HepG2 (cell line): Measurements from ENCODE around the gene EHBP1. TPM values are rescaled to one million over a fixed set of nuclear protein-coding genes. Genes with fewer than 3 reads are reported as not detected.
A peak's percentile ranks its signal among the peaks of the same experiment; 100 is the strongest.

Experiments used
- AGO2 ChIP-seq: fragments of 200-400 bp; formaldehyde crosslinking; optimal IDR thresholded peaks from 2 replicates; pipeline ENCODE3; 2017; ENCODE audit warnings: mild to moderate bottlenecking, low read depth, low read length, moderate library complexity
- ARNTL ChIP-seq: sonication (generic); formaldehyde crosslinking; IDR thresholded peaks from 2 replicates; pipeline ENCODE4 v1.4.0; 2020; ENCODE audit warnings: mild to moderate bottlenecking, missing genetic modification reagents
- GTF3A ChIP-seq: sonication (generic); formaldehyde crosslinking; conservative IDR thresholded peaks from 2 replicates; pipeline ENCODE4 v1.4.0; 2020; ENCODE audit warnings: mild to moderate bottlenecking, missing genetic modification reagents
- HDAC2 ChIP-seq: sonication (generic); formaldehyde crosslinking; IDR thresholded peaks from 2 replicates; pipeline ENCODE4 v1.4.0; 2020; ENCODE audit warnings: missing genetic modification reagents
- HDAC6 ChIP-seq: fragments of 200-600 bp; sonication (generic); IDR thresholded peaks from 2 replicates; pipeline ENCODE4 v1.7.0; 2017; ENCODE audit warnings: mild to moderate bottlenecking, antibody characterized with exemption, low read length, low read depth
- HNF4G ChIP-seq, 2 experiments: sonication (generic) in 1 of 2; formaldehyde crosslinking in 1 of 2; IDR thresholded peaks; 2 replicates each; pipeline versions ENCODE4 v1.4.0 to v1.6.1; 2011 to 2020; ENCODE audit warnings: borderline replicate concordance in 2 of 2, low read depth in 2 of 2, mild to moderate bottlenecking in 2 of 2, low read length in 1 of 2, missing genetic modification reagents in 1 of 2, moderate library complexity in 1 of 2
- LCORL ChIP-seq, 2 experiments: fragments of 450-650 bp in 1 of 2; sonication (generic) in 1 of 2; formaldehyde crosslinking in 1 of 2; IDR thresholded peaks; 2 replicates each; pipeline versions ENCODE4 v1.5.0 to v1.6.1; 2017 to 2020; ENCODE audit warnings: antibody characterized with exemption in 1 of 2, missing genetic modification reagents in 1 of 2
- MAFK ChIP-seq, 2 experiments: IDR thresholded peaks in 1 of 2; conservative IDR thresholded peaks in 1 of 2; 2 replicates each; pipeline ENCODE4 v1.6.1; 2011; ENCODE audit warnings: improper control_type of control experiment in 2 of 2, low read length in 2 of 2
- NFYB ChIP-seq: sonication (generic); formaldehyde crosslinking; IDR thresholded peaks from 2 replicates; pipeline ENCODE4 v1.4.0; 2020; ENCODE audit warnings: missing genetic modification reagents
- ZBTB1 ChIP-seq: sonication (generic); formaldehyde crosslinking; IDR thresholded peaks from 2 replicates; pipeline ENCODE4 v1.4.0; 2020; ENCODE audit warnings: missing genetic modification reagents, borderline replicate concordance
- ZFP36L2 ChIP-seq: sonication (generic); formaldehyde crosslinking; IDR thresholded peaks from 2 replicates; pipeline ENCODE4 v1.4.0; 2020; ENCODE audit warnings: missing genetic modification reagents
- ZNF350 ChIP-seq: sonication (generic); formaldehyde crosslinking; IDR thresholded peaks from 2 replicates; pipeline ENCODE4 v1.4.0; 2020; ENCODE audit warnings: mild to moderate bottlenecking, low read depth, missing genetic modification reagents, borderline replicate concordance
- ZNF367 ChIP-seq: sonication (generic); formaldehyde crosslinking; IDR thresholded peaks from 2 replicates; pipeline ENCODE4 v1.4.0; 2020; ENCODE audit warnings: missing genetic modification reagents, borderline replicate concordance
- ZNF468 ChIP-seq: sonication (generic); formaldehyde crosslinking; IDR thresholded peaks from 2 replicates; pipeline ENCODE4 v1.8.0; 2022; ENCODE audit warnings: mild to moderate bottlenecking, moderate library complexity, missing genetic modification reagents
- ZNF841 ChIP-seq: sonication (generic); formaldehyde crosslinking; IDR thresholded peaks from 2 replicates; pipeline ENCODE4 v1.8.1; 2023; ENCODE audit warnings: missing genetic modification reagents, borderline replicate concordance
- polyA plus RNA-seq, 8 experiments: library from polyadenylated mRNA; depleted of rRNA in 3 of 8; stranded (reverse) in 7 of 8; unstranded in 1 of 8; fragments of >200 nt; fragmentation: Illumina TruSeq in 4 of 8; extraction: Trizol in 4 of 8; gene quantifications; 2 replicates each; pipeline versions ENCODE4 v1.2.1 to v1.2.3, GENCODE V29; 2011 to 2016; ENCODE audit warnings: low read depth in 4 of 8, missing spikeins in 1 of 8, mixed read lengths in 1 of 8; ENCODE audit not compliant: insufficient read depth in 1 of 8
- total RNA-seq, 5 experiments: library from RNA; depleted of rRNA; stranded (reverse); fragments of >200 nt; fragmentation: Illumina TruSeq; extraction: Trizol; gene quantifications; 2 replicates each; pipeline ENCODE4 v1.2.3, GENCODE V29; 2016; ENCODE audit warnings: low read depth in 1 of 5
- TF ChIP-seq, protein P1 (sequence below): sonication (generic); formaldehyde crosslinking; IDR thresholded peaks from 2 replicates; pipeline ENCODE4 v1.4.0; 2020; ENCODE audit warnings: missing genetic modification reagents, borderline replicate concordance
- TF ChIP-seq, protein P2 (sequence below): fragments of 450-650 bp; IDR thresholded peaks from 2 replicates; pipeline ENCODE4 v1.6.1; 2017
- TF ChIP-seq, protein P3 (sequence below): IDR thresholded peaks from 2 replicates; pipeline ENCODE4 v1.6.1; 2018; ENCODE audit warnings: missing genetic modification reagents, mild to moderate bottlenecking, missing compliant biosample characterization
- TF ChIP-seq, protein P4 (sequence below): sonication (generic); formaldehyde crosslinking; IDR thresholded peaks from 2 replicates; pipeline ENCODE4 v1.5.1; 2020; ENCODE audit warnings: missing genetic modification reagents, mild to moderate bottlenecking, borderline replicate concordance

EHBP1 gene
- total and polyA plus RNA-seq, 2 of the 13 experiments (the other 11 are each of a cell fraction or from before 2014, with no cell fraction given) = 93.5 to 146 TPM

DNA sequence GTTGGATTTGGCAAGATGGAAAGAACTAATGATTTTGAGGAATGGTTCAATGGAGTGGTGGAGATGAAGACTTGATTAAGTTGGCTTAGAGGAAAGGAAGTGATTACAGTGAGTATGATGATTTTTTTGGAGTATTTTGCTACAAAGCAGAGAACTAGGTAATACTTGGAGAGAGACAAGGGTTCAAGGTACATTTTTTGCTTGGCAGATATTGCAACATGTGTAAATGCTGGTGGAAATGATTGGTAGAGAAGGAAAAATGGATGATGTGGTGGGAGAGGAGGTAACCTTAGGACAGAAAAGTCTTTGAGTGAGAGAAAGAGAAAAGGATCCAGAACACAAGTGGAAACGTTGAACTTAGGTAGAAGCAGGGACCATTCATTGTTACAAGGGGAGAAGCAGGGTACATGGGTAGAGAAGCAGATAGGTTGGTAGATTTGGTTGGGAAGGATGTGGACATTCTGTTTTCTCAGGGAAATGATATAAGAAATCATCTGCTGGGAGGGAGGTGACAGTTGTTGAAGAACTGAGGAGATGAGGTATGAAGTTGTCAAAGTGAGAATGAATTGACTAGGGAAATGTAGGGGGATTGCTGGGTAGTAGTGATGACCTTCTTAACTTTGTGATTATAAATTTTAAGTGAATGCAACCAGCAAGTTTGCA is 6.5 kb downstream of the EHBP1 start (continued):
- TF ChIP-seq, protein P1, sequence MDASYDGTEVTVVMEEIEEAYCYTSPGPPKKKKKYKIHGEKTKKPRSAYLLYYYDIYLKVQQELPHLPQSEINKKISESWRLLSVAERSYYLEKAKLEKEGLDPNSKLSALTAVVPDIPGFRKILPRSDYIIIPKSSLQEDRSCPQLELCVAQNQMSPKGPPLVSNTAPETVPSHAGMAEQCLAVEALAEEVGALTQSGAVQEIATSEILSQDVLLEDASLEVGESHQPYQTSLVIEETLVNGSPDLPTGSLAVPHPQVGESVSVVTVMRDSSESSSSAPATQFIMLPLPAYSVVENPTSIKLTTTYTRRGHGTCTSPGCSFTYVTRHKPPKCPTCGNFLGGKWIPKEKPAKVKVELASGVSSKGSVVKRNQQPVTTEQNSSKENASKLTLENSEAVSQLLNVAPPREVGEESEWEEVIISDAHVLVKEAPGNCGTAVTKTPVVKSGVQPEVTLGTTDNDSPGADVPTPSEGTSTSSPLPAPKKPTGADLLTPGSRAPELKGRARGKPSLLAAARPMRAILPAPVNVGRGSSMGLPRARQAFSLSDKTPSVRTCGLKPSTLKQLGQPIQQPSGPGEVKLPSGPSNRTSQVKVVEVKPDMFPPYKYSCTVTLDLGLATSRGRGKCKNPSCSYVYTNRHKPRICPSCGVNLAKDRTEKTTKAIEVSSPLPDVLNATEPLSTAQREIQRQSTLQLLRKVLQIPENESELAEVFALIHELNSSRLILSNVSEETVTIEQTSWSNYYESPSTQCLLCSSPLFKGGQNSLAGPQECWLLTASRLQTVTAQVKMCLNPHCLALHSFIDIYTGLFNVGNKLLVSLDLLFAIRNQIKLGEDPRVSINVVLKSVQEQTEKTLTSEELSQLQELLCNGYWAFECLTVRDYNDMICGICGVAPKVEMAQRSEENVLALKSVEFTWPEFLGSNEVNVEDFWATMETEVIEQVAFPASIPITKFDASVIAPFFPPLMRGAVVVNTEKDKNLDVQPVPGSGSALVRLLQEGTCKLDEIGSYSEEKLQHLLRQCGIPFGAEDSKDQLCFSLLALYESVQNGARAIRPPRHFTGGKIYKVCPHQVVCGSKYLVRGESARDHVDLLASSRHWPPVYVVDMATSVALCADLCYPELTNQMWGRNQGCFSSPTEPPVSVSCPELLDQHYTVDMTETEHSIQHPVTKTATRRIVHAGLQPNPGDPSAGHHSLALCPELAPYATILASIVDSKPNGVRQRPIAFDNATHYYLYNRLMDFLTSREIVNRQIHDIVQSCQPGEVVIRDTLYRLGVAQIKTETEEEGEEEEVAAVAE (CRISPR knock-in tag) = no peak
- TF ChIP-seq GTF3A (CRISPR knock-in tag) = no peak
- TF ChIP-seq ZFP36L2 (CRISPR knock-in tag) = no peak
- no peak for TF ChIP-seq ZNF350 (CRISPR knock-in tag)
- TF ChIP-seq MAFK (conservative IDR thresholded peaks at IDR 0.05 in 1 of 2, IDR thresholded peaks at IDR 0.05 in 1 of 2; ENCODE audit: low read length in 2 of 2) = no peak
- TF ChIP-seq NFYB = peak; percentile 67; the same call in 1 of the 2 replicates
- no peak for TF ChIP-seq ARNTL
- TF ChIP-seq AGO2 = peak; percentile 3
- no peak for TF ChIP-seq ZNF841
- TF ChIP-seq HNF4G (IDR thresholded peaks at IDR 0.05; ENCODE audit: borderline replicate concordance, low read depth, low read length) = peak; percentile 88
- peak; percentile 31; the same call in 1 of the 2 replicates for TF ChIP-seq HNF4G (CRISPR knock-in tag; IDR thresholded peaks at IDR 0.05; ENCODE audit: borderline replicate concordance, low read depth)
- TF ChIP-seq LCORL (IDR thresholded peaks at IDR 0.05) = peak; percentile 69
- TF ChIP-seq LCORL (CRISPR knock-in tag; IDR thresholded peaks at IDR 0.05) = 0 out of 2 replicates have a peak, but pooled peaks have one; percentile 32
- TF ChIP-seq, protein P2, sequence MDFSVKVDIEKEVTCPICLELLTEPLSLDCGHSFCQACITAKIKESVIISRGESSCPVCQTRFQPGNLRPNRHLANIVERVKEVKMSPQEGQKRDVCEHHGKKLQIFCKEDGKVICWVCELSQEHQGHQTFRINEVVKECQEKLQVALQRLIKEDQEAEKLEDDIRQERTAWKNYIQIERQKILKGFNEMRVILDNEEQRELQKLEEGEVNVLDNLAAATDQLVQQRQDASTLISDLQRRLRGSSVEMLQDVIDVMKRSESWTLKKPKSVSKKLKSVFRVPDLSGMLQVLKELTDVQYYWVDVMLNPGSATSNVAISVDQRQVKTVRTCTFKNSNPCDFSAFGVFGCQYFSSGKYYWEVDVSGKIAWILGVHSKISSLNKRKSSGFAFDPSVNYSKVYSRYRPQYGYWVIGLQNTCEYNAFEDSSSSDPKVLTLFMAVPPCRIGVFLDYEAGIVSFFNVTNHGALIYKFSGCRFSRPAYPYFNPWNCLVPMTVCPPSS = no peak
- TF ChIP-seq, protein P3, sequence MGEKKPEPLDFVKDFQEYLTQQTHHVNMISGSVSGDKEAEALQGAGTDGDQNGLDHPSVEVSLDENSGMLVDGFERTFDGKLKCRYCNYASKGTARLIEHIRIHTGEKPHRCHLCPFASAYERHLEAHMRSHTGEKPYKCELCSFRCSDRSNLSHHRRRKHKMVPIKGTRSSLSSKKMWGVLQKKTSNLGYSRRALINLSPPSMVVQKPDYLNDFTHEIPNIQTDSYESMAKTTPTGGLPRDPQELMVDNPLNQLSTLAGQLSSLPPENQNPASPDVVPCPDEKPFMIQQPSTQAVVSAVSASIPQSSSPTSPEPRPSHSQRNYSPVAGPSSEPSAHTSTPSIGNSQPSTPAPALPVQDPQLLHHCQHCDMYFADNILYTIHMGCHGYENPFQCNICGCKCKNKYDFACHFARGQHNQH (CRISPR knock-in tag) = no peak
- TF ChIP-seq, protein P4, sequence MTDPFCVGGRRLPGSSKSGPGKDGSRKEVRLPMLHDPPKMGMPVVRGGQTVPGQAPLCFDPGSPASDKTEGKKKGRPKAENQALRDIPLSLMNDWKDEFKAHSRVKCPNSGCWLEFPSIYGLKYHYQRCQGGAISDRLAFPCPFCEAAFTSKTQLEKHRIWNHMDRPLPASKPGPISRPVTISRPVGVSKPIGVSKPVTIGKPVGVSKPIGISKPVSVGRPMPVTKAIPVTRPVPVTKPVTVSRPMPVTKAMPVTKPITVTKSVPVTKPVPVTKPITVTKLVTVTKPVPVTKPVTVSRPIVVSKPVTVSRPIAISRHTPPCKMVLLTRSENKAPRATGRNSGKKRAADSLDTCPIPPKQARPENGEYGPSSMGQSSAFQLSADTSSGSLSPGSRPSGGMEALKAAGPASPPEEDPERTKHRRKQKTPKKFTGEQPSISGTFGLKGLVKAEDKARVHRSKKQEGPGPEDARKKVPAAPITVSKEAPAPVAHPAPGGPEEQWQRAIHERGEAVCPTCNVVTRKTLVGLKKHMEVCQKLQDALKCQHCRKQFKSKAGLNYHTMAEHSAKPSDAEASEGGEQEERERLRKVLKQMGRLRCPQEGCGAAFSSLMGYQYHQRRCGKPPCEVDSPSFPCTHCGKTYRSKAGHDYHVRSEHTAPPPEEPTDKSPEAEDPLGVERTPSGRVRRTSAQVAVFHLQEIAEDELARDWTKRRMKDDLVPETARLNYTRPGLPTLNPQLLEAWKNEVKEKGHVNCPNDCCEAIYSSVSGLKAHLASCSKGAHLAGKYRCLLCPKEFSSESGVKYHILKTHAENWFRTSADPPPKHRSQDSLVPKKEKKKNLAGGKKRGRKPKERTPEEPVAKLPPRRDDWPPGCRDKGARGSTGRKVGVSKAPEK (CRISPR knock-in tag) = no peak
- peak; percentile 70; the same call in 1 of the 2 replicates for TF ChIP-seq HDAC2 (CRISPR knock-in tag)
- no peak for TF ChIP-seq ZNF468 (CRISPR knock-in tag)
- TF ChIP-seq ZBTB1 = no peak
- no peak for TF ChIP-seq ZNF367 (CRISPR knock-in tag)
- no peak for TF ChIP-seq HDAC6
